ENCODE measurements around the gene GNG8.

GNG8 gene

GRCh38 chr19:46616631-46617322 is 19.2 kb downstream of the GNG8 start:
- peak; percentile 66 for DNase-seq

- no peak for DNase-seq
These were observed 20.0 kb downstream of the GNG8 start for GRCh38 chr19:46615966-46616365.

GRCh38 chr19:46614114-46614722 is 21.8 kb downstream of the GNG8 start:
- peak; percentile 89 for DNase-seq

- no peak for DNase-seq
These were observed 22.5 kb downstream of the GNG8 start for GRCh38 chr19:46613525-46613924.

GRCh38 chr19:46611776-46612175 is 24.2 kb downstream of the GNG8 start:
- no peak for DNase-seq

DNA sequence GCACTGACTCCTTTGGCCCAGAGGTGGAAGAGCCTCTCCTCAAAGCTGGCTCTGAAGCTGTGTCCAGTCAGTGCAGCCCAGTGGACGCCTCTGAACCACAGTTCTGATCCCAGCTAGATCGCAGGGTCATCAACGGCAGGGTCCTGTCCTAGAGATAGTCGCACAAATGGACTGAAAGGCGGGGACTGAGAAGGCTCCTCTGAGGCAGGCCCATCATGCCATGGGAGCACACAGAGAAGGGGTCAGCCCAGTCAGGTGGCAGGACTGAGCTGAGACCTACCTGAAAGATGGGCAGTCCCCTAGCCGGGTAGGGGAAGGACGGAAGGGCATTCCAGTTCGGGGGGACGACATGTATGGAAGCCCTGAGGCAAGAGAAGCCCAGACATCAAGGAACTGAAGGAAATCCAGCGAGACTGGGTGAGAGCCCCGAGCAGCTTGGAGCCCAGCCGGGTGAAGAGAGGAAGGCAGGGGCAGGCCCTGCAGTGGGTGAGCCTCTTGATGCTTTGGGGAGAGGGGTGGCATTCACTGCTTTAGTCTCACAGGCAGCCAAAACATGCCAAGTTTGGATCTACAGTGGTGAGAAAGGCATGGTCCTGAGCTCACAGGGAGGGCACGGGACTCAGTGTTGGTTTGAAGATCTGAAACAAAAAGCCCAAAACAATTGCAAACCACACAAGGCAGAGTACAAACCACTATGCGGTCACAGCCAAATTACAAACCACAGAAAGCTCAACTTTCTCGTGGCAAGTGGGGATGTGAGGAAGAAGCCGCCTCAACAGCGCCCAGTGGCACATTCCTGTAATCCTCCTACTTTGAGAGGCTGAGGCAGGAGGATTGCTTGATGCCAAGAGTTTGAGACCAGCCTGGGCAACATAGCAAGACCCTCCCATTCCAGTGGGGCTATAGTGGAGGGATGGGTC is 24.9 kb downstream of the GNG8 start:
- peak; percentile 2 for DNase-seq

DNA sequence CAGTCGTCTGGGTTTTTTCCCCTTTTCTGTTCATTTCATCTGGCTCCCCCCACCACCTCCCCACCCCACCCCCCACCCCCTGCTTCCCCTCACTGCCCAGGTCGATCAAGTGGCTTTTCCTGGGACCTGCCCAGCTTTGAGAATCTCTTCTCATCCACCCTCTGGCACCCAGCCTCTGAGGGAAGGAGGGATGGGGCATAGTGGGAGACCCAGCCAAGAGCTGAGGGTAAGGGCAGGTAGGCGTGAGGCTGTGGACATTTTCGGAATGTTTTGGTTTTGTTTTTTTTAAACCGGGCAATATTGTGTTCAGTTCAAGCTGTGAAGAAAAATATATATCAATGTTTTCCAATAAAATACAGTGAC is 25.6 kb downstream of the GNG8 start:
- peak; percentile 1 for DNase-seq

- no peak for DNase-seq
These were observed 26.2 kb downstream of the GNG8 start for GRCh38 chr19:46609511-46610412.

DNA sequence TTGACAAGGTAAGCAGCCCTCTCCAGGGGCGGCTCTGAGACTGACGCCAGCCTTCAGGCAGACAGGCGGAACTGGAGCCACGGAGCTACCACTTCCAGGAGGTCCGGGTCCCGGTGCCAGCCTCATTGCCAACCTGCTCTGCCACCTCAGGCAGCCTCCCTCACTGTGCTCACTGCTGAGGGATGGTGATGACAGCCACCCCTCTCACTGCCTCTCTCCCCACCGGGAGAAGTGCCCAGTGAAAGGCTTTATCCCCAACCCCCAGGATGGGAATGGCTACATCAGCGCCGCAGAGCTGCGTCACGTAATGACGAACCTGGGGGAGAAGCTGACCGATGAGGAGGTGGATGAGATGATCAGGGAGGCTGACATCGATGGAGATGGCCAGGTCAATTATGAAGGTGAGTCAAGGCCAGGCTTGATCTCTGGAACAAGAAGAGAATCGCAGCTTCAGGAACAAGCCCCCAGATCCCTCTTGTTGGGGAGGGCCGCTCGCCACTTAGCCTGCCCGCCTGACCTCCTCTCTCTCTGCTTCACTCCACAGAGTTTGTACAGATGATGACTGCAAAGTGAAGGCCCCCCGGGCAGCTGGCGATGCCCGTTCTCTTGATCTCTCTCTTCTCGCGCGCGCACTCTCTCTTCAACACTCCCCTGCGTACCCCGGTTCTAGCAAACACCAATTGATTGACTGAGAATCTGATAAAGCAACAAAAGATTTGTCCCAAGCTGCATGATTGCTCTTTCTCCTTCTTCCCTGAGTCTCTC is 27.2 kb downstream of the GNG8 start:
- DNase-seq, result no peak

GRCh38 chr19:46608178-46608577 is 27.8 kb downstream of the GNG8 start:
- no peak for DNase-seq

- DNase-seq, result no peak
These were observed 28.6 kb downstream of the GNG8 start for GRCh38 chr19:46607448-46607841.

GRCh38 chr19:46606681-46607447 is 29.1 kb downstream of the GNG8 start:
- DNase-seq, result no peak

GRCh38 chr19:46606019-46606418 is 30.0 kb downstream of the GNG8 start:
- DNase-seq, result peak; percentile 1

DNA sequence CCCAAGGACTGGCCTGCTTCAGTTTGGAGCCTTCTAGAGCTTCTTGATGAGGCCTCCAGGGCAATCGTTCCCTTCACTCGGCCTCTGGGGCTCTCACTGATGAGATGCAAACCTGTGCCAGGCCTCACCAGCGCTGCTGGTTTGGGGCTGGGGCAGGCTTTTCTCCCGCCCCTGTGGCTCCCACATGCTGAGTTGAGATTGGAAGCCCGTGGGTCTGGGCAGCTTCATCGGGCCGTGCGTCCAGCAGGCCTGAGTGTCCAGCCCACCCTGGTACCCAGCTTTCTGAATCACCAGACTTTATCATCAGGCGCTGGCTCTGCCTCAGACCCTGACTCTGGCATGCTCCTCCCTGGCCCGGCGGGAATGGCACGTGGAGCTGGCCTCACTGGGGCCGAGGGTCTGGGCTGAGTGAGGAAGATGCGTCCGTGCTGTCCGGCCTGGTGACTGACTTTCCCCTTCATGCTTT is 30.6 kb downstream of the GNG8 start:
- DNase-seq, result no peak

DNA sequence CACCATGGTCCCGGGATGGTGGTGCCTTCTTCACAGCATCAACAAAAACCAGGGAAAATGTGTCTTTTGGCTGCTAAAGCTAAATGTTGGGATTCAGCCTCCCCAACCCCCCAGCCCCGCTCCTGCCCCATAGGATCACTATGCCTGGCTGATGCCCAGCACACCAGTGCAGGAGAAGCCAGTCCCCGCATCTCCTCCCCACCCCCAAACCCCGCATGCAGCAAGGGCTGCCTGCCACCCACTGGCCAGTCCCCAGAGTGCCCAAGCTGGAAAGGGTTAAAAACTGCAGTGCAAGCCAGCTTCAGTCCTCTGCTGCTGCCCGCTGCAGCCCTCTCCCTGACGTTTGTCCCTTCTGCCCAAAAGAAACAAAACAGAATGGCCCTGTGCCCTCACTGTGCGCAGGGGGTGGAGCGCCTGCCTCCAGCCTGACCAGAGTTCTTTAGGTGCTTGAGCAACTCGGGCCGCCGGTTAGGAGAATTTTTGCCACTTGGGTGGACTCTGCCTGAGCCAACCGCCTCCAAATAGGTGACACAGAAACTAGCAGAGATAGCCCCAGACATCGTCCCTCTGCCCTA is 31.1 kb downstream of the GNG8 start:
- DNase-seq, result no peak

GRCh38 chr19:46603752-46604231 is 32.2 kb downstream of the GNG8 start:
- no peak for DNase-seq

- no peak for DNase-seq
These were observed 32.8 kb downstream of the GNG8 start for GRCh38 chr19:46603195-46603637.

DNA sequence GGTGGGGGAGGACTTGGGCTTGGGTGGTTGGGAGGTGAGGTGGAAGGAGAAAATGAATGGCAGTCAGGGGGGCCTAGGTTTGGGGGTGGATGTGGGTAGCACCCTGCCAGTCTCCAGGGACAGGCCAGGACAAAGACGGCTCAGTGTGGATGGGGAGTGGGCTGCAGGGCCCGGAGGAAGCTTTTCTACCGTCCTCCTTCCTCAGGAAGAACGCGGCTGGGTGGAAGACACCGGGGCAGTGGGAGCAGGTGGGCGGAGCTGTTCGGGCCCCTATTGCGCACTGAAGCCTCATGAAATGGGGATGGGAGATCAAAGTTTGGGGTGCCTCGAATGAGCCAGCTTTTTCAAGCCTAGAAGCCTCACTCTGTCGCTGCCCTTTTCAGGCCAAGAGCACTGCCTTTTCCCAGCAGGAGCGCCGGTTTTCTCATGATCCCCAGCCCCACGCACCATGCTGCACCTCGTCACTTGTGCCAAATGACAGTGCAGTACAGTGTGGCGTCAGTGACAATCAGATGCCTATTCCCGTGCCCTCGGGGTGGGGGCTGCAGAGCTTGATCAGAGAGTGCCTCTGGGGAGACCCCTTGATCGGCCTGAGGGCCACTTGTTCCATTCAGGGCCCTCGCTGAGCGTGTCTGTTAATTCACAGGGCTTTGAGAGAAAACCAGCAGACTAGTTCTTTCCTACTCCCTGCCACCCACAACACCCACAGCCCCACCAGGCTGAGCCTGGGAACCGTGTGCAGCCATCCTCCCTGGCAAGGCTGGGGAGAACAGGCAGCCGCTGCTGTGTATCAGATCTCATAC is 33.4 kb downstream of the GNG8 start:
- DNase-seq, result peak; percentile 76

Data from stimulated activated CD4-positive, alpha-beta T cell treated with anti-CD3 and anti-CD28 coated beads, Interleukin-4, amount 100 ng/mL, for 24 hours (primary cell).